Stimulated activated CD4-positive, alpha-beta T cell treated with anti-CD3 and anti-CD28 coated beads, Interleukin-2, amount 100 ng/mL, for 4 hours (primary cell): ENCODE measurements around the gene ACKR2.

ENCODE experiments used
- DNase-seq: peaks from one replicate; pipeline ENCODE4 v3.0.0-alpha.2; 2020; ENCODE audit warnings: low read depth

The ACKR2 gene

GRCh38 chr3:42829628-42830436 lies 20.6 kb downstream of the ACKR2 start:
- DNase-seq: no peak

GRCh38 chr3:42830437-42831320 lies 21.4 kb downstream of the ACKR2 start:
- DNase-seq: no peak

- peak; percentile 45 for DNase-seq
Measured at GRCh38 chr3:42831321-42831713, 22.1 kb downstream of the ACKR2 start.

- DNase-seq: no peak
Measured at GRCh38 chr3:42836150-42837123, 27.2 kb downstream of the ACKR2 start.

- DNase-seq: no peak
Measured at GRCh38 chr3:42838571-42838970, 29.3 kb downstream of the ACKR2 start.

GRCh38 chr3:42839616-42840015 lies 30.4 kb downstream of the ACKR2 start:
- DNase-seq: peak; percentile 6

- no peak for DNase-seq
Measured at GRCh38 chr3:42841332-42841731, 32.1 kb downstream of the ACKR2 start.

GRCh38 chr3:42843713-42844411 lies 34.6 kb downstream of the ACKR2 start:
- DNase-seq: no peak

GRCh38 chr3:42844412-42844713 lies 35.1 kb downstream of the ACKR2 start:
- no peak for DNase-seq

GRCh38 chr3:42844815-42845214 lies 35.6 kb downstream of the ACKR2 start:
- DNase-seq: no peak

- DNase-seq: no peak
Measured at GRCh38 chr3:42846685-42847522, 37.7 kb downstream of the ACKR2 start.

- no peak for DNase-seq
Measured at GRCh38 chr3:42847731-42848130, 38.5 kb downstream of the ACKR2 start.

GRCh38 chr3:42849017-42849416 lies 39.8 kb downstream of the ACKR2 start:
- no peak for DNase-seq

GRCh38 chr3:42850263-42850662 lies 41.0 kb downstream of the ACKR2 start:
- DNase-seq: no peak

- DNase-seq: no peak
Measured at GRCh38 chr3:42851228-42851834, 42.1 kb downstream of the ACKR2 start.

- no peak for DNase-seq
Measured at GRCh38 chr3:42852441-42852840, 43.2 kb downstream of the ACKR2 start.

GRCh38 chr3:42853056-42853455 lies 43.8 kb downstream of the ACKR2 start:
- no peak for DNase-seq

GRCh38 chr3:42853739-42854302 lies 44.6 kb downstream of the ACKR2 start:
- DNase-seq: no peak

GRCh38 chr3:42855219-42855546 lies 45.9 kb downstream of the ACKR2 start:
- no peak for DNase-seq
